HEK293 (cell line): ENCODE results near the gene TIAM2.

Source experiments
- CTCF ChIA-PET: fragments of 350-600 bp; formaldehyde crosslinking; extraction: SDS; loops from one replicate; lab custom pipeline; 2021; ENCODE audit warnings: antibody characterized with exemption; lab: Yijun Ruan, JAX
- POLR2A ChIA-PET: fragments of 300-600 bp; formaldehyde crosslinking; extraction: SDS; loops from one replicate; lab custom pipeline; 2020; ENCODE audit warnings: antibody characterized with exemption, inconsistent platforms; lab: Yijun Ruan, JAX
- H3K27ac ChIP-seq: fragments of 200-500 bp; sonication (Bioruptor generic); 2 replicates; pipeline ENCODE4 v1.5.1; 2014; ENCODE audit warnings: low read depth, low read length, control low read depth, inconsistent platforms; ENCODE audit errors: extremely low read depth
- H3K36me3 ChIP-seq, 2 experiments: fragments of 200-500 bp in 1 of 2; sonication (Bioruptor generic) in 1 of 2; 1 replicate in 1 of 2; 2 replicates in 1 of 2; pipeline ENCODE4 v1.5.1; 2014 to 2017; ENCODE audit warnings: inconsistent platforms in 2 of 2, low read length in 2 of 2; ENCODE audit not compliant: control insufficient read depth in 2 of 2, insufficient read depth in 1 of 2
- H3K4me1 ChIP-seq: fragments of 200-500 bp; sonication (Bioruptor generic); 2 replicates; pipeline ENCODE4 v1.5.1; 2014; ENCODE audit warnings: mild to moderate bottlenecking, low read length, inconsistent platforms; ENCODE audit not compliant: control insufficient read depth, insufficient read depth
- H3K4me3 ChIP-seq: 2 replicates; pipeline ENCODE4 v1.5.1; 2011; ENCODE audit warnings: low read depth, mild to moderate bottlenecking, control low read depth, low read length, moderate library complexity
- H3K9me3 ChIP-seq: fragments of 200-500 bp; sonication (Bioruptor generic); 2 replicates; pipeline ENCODE4 v1.5.1; 2014; ENCODE audit warnings: low read depth, low read length, inconsistent platforms; ENCODE audit not compliant: control insufficient read depth, insufficient read depth
- ATF2 ChIP-seq: fragments of 450-650 bp; formaldehyde crosslinking; IDR thresholded peaks from 2 replicates; pipeline ENCODE4 v1.5.1; 2016; ENCODE audit warnings: missing biosample characterization, missing genetic modification characterization, low read depth
- PRDM1 ChIP-seq: fragments of 450-650 bp; formaldehyde crosslinking; IDR thresholded peaks from 2 replicates; pipeline ENCODE4; 2016; ENCODE audit warnings: missing biosample characterization, missing genetic modification characterization
- PRDM4 ChIP-seq: fragments of 450-650 bp; formaldehyde crosslinking; IDR thresholded peaks from 2 replicates; pipeline ENCODE4 v1.5.1; 2017; ENCODE audit warnings: missing biosample characterization, missing genetic modification characterization
- SP2 ChIP-seq: fragments of 450-650 bp; formaldehyde crosslinking; IDR thresholded peaks from 2 replicates; pipeline ENCODE4 v1.5.1; 2016; ENCODE audit warnings: missing biosample characterization, missing genetic modification characterization
- TRIM28 ChIP-seq: IDR thresholded peaks from 2 replicates; pipeline ENCODE4 v1.6.1; 2011; ENCODE audit warnings: low read length, control low read depth, borderline replicate concordance
- ZNF132 ChIP-seq: fragments of 450-650 bp; formaldehyde crosslinking; IDR thresholded peaks from 2 replicates; pipeline ENCODE4 v1.5.1; 2017; ENCODE audit warnings: missing biosample characterization, missing genetic modification characterization, borderline replicate concordance
- ZNF202 ChIP-seq: fragments of 450-650 bp; formaldehyde crosslinking; IDR thresholded peaks from 2 replicates; pipeline ENCODE4 v1.5.1; 2016; ENCODE audit warnings: missing biosample characterization, missing genetic modification characterization, borderline replicate concordance
- ZNF221 ChIP-seq: fragments of 450-650 bp; formaldehyde crosslinking; IDR thresholded peaks from 2 replicates; pipeline ENCODE4 v1.5.1; 2017; ENCODE audit warnings: missing biosample characterization, missing genetic modification characterization, borderline replicate concordance
- ZNF311 ChIP-seq: fragments of 450-650 bp; formaldehyde crosslinking; IDR thresholded peaks from 2 replicates; pipeline ENCODE4 v1.5.1; 2017; ENCODE audit warnings: missing biosample characterization, missing genetic modification characterization, borderline replicate concordance
- ZNF354C ChIP-seq: fragments of 450-650 bp; formaldehyde crosslinking; IDR thresholded peaks from 2 replicates; pipeline ENCODE4 v1.5.1; 2016; ENCODE audit warnings: missing biosample characterization, missing genetic modification characterization, low read depth, borderline replicate concordance
- ZNF362 ChIP-seq: fragments of 450-650 bp; formaldehyde crosslinking; IDR thresholded peaks from 2 replicates; pipeline ENCODE4 v1.5.1; 2016; ENCODE audit warnings: missing biosample characterization, missing genetic modification characterization
- ZNF776 ChIP-seq: fragments of 450-650 bp; formaldehyde crosslinking; IDR thresholded peaks from 2 replicates; pipeline ENCODE4 v1.5.0; 2017; ENCODE audit warnings: missing biosample characterization, missing genetic modification characterization, borderline replicate concordance
- ZSCAN16 ChIP-seq: fragments of 450-650 bp; formaldehyde crosslinking; IDR thresholded peaks from 2 replicates; pipeline ENCODE4 v1.5.1; 2016; ENCODE audit warnings: missing biosample characterization, missing genetic modification characterization
- TF ChIP-seq, protein P1 (sequence below): fragments of 450-650 bp; formaldehyde crosslinking; IDR thresholded peaks from 2 replicates; pipeline ENCODE4 v1.5.1; 2017; ENCODE audit warnings: missing biosample characterization, missing genetic modification characterization

The TIAM2 gene

GRCh38 chr6:154958469-154958868 lies 36.6 kb upstream of the TIAM2 start:
- CTCF ChIA-PET = interaction anchor here (0.6 to 1.8 kb wide), 4 partner anchors 30 to 283 kb away, joined by 3 to 7 read pairs (median 4); no protein-coding TSS in a partner anchor

DNA sequence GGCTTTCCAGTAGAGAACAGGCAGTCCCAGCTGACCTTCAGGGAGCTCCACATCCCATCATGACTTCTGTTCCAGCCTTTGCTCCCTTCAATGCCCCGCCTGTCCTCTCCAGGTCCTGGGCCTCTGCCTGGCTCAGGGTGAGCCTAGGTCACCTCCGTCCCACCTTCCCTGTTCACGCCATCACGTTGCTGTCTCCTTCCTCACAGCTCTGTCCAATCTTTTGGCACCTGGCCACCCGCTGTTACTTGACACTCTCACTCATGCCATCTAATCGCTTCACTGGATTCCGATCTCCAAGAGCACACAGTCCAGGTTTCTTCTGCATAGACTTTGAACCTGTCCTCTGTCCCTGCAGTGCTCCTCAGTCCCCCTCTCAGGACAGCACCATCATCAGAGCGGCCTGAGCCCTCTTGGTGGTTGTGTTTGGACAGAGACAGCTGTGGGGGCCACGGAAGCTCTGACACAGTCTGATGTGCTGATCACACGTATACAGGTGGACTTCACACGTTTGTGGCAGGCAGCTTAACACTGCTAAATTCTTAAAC lies 34.7 kb upstream of the TIAM2 start:
- Histone ChIP-seq H3K9me3 (no peaks in the 10 kb centered on the region), H3K4me1 (no peaks in the 10 kb centered on the region), H3K27ac (no peak overlapping the region), H3K36me3 (no peaks in the 10 kb centered on the region; a peak in 1 of 3 replicates), H3K4me3 (no peak overlapping the region)
- POLR2A ChIA-PET = interaction anchor here (0.7 kb wide), 1 partner anchor 483 kb away, joined by 4 read pairs; no protein-coding TSS in a partner anchor
- CTCF ChIA-PET = interaction anchor here (0.5 kb wide), 1 partner anchor 445 kb away, joined by 3 read pairs; no protein-coding TSS in a partner anchor
- no peak for TF ChIP-seq ZNF202 (tag by site-specific recombination)
- no peak for TF ChIP-seq ZNF354C
- no peak for TF ChIP-seq ZNF132 (tag by site-specific recombination)
- no peak for TF ChIP-seq PRDM1 (tag by site-specific recombination)
- TF ChIP-seq TRIM28 = peak; percentile 38; the same call in 1 of the 2 replicates
- TF ChIP-seq ZNF776 (tag by site-specific recombination) = no peak
- no peak for TF ChIP-seq ZNF221 (tag by site-specific recombination)
- 0 out of 2 replicates have a peak, but pooled peaks have one; percentile 14 for TF ChIP-seq PRDM4 (tag by site-specific recombination)

More at GRCh38 chr6:154958469-154958868, 36.6 kb upstream of the TIAM2 start:
- Histone ChIP-seq H3K4me3 (no peak overlapping the region), H3K4me1 (no peaks in the 10 kb centered on the region), H3K36me3 (no peaks in the 10 kb centered on the region; a peak in 1 of 3 replicates), H3K9me3 (no peaks in the 10 kb centered on the region), H3K27ac (no peak overlapping the region)
- no peak for TF ChIP-seq ATF2
- TF ChIP-seq ZNF362 (tag by site-specific recombination) = no peak
- no peak for TF ChIP-seq SP2 (tag by site-specific recombination)
- TF ChIP-seq ZSCAN16 = no peak
- no peak for TF ChIP-seq ZNF311
- TF ChIP-seq, protein P1, sequence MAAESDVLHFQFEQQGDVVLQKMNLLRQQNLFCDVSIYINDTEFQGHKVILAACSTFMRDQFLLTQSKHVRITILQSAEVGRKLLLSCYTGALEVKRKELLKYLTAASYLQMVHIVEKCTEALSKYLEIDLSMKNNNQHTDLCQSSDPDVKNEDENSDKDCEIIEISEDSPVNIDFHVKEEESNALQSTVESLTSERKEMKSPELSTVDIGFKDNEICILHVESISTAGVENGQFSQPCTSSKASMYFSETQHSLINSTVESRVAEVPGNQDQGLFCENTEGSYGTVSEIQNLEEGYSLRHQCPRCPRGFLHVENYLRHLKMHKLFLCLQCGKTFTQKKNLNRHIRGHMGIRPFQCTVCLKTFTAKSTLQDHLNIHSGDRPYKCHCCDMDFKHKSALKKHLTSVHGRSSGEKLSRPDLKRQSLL (tag by site-specific recombination) = no peak
- no peak for TF ChIP-seq PRDM4 (tag by site-specific recombination)
- POLR2A ChIA-PET = no interaction called here
